ENCODE data around the gene UBTD1.

DNA sequence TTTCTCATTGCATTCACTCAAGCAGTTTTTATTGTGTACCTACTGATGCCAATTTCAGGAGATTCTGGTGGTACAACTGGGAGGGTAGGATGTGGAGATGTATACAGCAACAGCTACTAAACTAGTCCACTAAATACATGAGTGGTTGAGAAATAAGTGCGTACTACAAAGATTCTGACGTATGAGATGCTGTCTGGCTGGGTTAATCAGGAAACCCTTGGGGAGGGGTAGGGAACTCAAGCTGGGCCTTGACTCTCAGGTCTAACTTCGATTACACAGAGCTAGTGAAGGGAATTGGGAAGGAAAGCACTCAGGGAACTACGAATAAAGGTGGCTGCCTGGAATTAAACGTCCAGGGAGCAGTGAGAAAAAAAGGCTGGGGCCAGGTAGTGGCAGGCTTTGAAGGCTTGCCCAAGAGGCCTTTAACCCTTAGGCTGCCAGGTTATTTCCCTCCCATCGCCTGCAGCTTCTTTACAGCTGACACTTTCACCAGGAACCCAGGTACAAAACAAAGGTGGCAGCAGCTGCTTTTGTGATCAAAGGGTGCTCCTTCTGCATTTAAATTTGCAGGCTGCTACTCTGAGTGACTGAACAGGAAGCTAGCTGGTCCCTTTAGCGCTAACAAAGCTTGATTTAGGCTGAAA, 3.7 kb upstream of the UBTD1 start:
- TF ChIP-seq POLR2A (IDR thresholded peaks at IDR 0.05) = no peak
- TF ChIP-seq, protein P1, sequence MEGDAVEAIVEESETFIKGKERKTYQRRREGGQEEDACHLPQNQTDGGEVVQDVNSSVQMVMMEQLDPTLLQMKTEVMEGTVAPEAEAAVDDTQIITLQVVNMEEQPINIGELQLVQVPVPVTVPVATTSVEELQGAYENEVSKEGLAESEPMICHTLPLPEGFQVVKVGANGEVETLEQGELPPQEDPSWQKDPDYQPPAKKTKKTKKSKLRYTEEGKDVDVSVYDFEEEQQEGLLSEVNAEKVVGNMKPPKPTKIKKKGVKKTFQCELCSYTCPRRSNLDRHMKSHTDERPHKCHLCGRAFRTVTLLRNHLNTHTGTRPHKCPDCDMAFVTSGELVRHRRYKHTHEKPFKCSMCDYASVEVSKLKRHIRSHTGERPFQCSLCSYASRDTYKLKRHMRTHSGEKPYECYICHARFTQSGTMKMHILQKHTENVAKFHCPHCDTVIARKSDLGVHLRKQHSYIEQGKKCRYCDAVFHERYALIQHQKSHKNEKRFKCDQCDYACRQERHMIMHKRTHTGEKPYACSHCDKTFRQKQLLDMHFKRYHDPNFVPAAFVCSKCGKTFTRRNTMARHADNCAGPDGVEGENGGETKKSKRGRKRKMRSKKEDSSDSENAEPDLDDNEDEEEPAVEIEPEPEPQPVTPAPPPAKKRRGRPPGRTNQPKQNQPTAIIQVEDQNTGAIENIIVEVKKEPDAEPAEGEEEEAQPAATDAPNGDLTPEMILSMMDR (IDR thresholded peaks at IDR 0.05 in 4 of 5, conservative IDR thresholded peaks at IDR 0.05 in 1 of 5) = no peak

Data from gastrocnemius medialis (tissue), 4 donors.